Cardiac muscle cell (in vitro differentiated cells and primary cell): ENCODE measurements around the gene NASP. TPM values are rescaled to one million over a fixed set of nuclear protein-coding genes. Genes with fewer than 3 reads are reported as not detected.

Experiments used
- DNase-seq, 2 donors: peaks; one replicate each; pipeline versions ENCODE4 v3.0.0 to v3.0.0-alpha.2; 2010 to 2017; ENCODE audit warnings: low read depth in 1 of 2, low spot score in 1 of 2
- H3K27ac ChIP-seq: fragments of 200-600 bp; sonication (generic); 2 replicates; pipeline ENCODE4 v1.5.1; 2016
- H3K27me3 ChIP-seq: fragments of 200-600 bp; sonication (generic); 2 replicates; pipeline ENCODE4 v1.6.0; 2016; ENCODE audit warnings: control low read depth
- H3K36me3 ChIP-seq: fragments of 200-600 bp; sonication (generic); 2 replicates; pipeline ENCODE4 v1.5.1; 2016; ENCODE audit warnings: control low read depth
- H3K4me1 ChIP-seq: fragments of 200-600 bp; sonication (generic); 2 replicates; pipeline ENCODE4 v1.8.1; 2017; ENCODE audit warnings: low read depth, mild to moderate bottlenecking, mixed run types
- H3K4me3 ChIP-seq: fragments of 200-600 bp; sonication (generic); 2 replicates; pipeline ENCODE4 v1.5.1; 2016; ENCODE audit warnings: mild to moderate bottlenecking
- H3K9me3 ChIP-seq: fragments of 200-600 bp; sonication (generic); 2 replicates; pipeline ENCODE4 v1.5.1; 2017; ENCODE audit warnings: low read depth, mild to moderate bottlenecking, control low read depth
- CTCF ChIP-seq: IDR thresholded peaks from 2 replicates; pipeline ENCODE4 v1.5.1; 2012; ENCODE audit warnings: low read depth, mild to moderate bottlenecking, low read length
- polyA plus RNA-seq: library from polyadenylated mRNA; unstranded; fragments of >200 nt; fragmentation: Nextera tagmentation; extraction: Ambion mirVana; gene quantifications from 2 replicates; pipeline ENCODE4 v1.2.1, GENCODE V29; 2016
- total RNA-seq: library from RNA; depleted of rRNA; stranded (reverse); fragments of >200 nt; gene quantifications from 2 replicates; pipeline ENCODE4 v1.2.3, GENCODE V29; 2016

NASP gene
- total and polyA plus RNA-seq, 2 experiments from 2014 or later, result 89.3 to 172 TPM

DNA sequence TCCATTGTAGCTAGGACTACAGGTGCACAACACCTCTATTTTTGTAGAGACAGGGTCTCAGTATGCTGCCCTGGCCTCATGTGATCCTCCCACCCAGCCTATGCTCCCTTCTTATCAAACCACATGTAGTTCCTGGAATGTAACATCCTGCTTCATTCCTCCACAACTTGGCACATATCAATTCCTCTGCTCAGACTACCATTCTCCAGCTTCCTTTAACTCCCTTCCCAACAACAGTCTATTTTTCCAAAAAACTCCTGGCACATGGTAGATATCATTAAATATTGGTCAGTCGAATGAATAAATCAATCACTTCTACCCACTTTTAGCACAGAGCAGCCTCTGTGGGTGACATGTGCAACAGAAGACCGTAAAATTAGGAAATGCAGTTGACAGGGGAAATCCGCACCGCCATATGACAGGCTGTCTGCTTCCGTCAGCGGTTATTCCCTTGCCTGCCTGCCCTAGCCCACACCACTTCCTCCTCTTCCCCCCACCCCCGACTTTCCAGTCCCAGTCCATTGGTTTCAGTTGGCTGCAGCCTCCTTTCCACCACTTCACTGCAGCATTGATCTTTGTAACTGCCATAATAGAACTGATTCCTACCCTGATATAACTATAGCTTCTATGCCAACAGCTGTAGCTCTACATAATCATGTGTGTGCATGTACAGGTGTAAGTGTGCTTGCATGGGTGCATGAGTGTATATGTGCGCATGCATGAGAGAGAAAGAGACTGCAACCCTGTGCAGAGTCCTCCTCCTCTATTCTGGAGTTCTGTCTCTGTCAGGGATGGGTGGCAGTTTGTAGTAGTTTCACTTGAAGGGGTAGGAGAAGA is 40.0 kb upstream of the NASP start:
- Histone ChIP-seq H3K27ac (no peak overlapping the region), H3K4me1 (peaks cover 5% of the 10 kb centered on the region), H3K9me3 (no peaks in the 10 kb centered on the region), H3K4me3 (no peak overlapping the region), H3K27me3 (no peaks in the 10 kb centered on the region), H3K36me3 (no peaks in the 10 kb centered on the region)
- TF ChIP-seq CTCF, result no peak
- peak; percentile 7 to 53 for DNase-seq

DNA sequence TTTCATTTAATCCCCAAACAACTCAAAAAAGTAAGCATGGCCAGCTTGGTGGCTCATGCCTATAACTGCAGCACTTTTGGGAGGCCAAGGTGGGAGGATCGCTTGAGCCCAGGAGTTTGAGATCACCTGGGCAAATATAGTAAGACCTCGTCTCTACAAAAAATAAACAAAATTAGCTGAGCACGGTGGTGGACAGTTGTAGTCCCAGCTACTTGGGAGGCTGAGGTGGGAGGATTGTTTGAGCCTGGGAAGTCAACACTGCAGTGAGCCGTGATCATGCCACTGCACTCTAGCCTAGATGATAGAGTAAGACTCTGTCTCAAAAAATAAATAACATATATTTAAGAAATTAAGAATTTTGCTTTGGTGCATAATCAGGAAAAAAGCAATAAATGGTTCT is 39.3 kb upstream of the NASP start:
- Histone ChIP-seq H3K9me3 (no peaks in the 10 kb centered on the region), H3K27ac (no peak overlapping the region), H3K36me3 (no peaks in the 10 kb centered on the region), H3K27me3 (no peaks in the 10 kb centered on the region), H3K4me1 (peaks cover 5% of the 10 kb centered on the region), H3K4me3 (no peak overlapping the region)
- DNase-seq, result no peak
- no peak for TF ChIP-seq CTCF

DNA sequence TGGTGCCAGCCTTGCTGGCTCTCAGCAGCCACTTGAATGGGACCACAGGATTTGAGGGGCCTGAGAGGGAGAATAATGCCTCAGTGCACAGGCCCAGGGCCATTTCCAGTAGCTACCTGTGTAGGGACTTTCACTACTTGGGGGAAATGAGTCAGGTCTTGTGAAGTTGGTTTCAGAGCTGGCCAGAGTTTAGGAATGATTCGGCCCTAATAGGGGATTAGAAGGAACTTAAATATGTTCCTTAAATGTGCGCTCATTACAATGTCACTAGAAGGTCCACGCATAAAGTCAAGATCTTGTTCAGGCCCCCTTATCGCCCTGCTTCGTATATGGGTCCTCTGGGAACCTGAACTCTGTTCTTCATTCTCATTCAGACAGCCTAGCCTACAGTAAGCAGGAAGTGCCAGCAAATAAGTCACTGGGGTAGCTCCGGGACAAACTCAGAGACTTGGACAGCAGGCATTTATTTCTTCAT is 38.8 kb upstream of the NASP start:
- no peak for DNase-seq
- H3K4me3 ChIP-seq, result no peak overlapping the region
- H3K9me3 ChIP-seq, result no peaks in the 10 kb centered on the region
- no peak for TF ChIP-seq CTCF
- H3K27me3 ChIP-seq, result no peaks in the 10 kb centered on the region
- H3K27ac ChIP-seq, result no peak overlapping the region
- H3K4me1 ChIP-seq, result peaks cover 5% of the 10 kb centered on the region
- no peaks in the 10 kb centered on the region for H3K36me3 ChIP-seq

- no peak for DNase-seq
- no peak for TF ChIP-seq CTCF
- H3K4me3 ChIP-seq, result no peak overlapping the region
- no peaks in the 10 kb centered on the region for H3K9me3 ChIP-seq
- no peak overlapping the region for H3K27ac ChIP-seq
- no peaks in the 10 kb centered on the region for H3K27me3 ChIP-seq
- peaks cover 9% of the 10 kb centered on the region for H3K4me1 ChIP-seq
- H3K36me3 ChIP-seq, result no peaks in the 10 kb centered on the region
Observed at GRCh38 chr1:45545553-45546310, 38.1 kb upstream of the NASP start.

DNA sequence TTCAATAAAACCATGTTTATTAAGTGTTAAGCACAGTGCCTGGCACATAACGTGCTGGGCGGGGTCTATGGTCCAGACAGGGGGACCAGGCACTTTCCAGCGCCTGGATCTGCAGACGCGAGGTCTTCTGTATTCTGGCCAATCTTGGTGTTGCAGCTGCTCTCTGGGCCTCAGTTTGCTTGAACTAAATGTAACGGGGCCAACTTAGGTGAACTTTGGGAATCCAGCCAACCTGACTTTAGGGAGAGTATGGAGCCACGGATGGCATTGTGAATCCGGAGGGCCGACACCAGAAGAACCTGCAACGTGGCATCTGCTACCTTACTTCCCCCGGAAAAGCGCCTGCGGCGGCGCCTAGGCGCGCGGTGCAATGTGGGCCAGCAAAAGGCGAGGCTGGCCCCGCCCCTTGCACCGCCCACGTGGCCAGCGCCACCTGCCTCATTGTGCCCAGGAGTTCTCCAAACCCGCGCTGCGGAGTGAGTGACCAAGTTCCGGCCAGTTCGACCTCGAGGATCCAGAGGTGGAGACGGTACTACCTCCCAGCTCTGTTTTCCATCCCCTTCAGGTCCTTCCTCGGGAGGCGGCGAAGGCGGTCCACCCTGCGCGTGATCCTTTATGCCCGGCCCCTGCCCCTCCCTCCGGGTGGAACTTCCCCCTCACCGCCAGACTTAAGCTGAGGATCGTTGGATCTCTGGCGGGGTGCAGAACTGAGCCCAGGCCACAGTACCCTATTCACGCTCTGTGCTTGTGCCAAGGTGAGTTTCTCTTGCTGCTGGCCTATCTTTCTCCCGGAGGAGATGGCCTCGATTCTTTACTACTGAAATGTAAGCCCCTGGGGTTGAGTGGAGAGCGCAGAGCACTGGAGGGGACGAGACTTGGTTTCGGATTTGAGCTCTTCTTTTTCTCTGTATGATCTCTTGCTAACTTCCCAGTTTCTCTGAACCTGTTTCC is 33.2 kb upstream of the NASP start, which contains the start of gene AKR1A1:
TSS of gene AKR1A1 (plus strand) at position 426 of the 951 bp plus-strand sequence. CDS start 10,969 bp downstream, outside the sequence.
- H3K36me3 ChIP-seq, result peaks cover 8% of the 10 kb centered on the region
- H3K27me3 ChIP-seq, result no peaks in the 10 kb centered on the region
- peaks cover 14% of the 10 kb centered on the region for H3K4me1 ChIP-seq
- peak within 1 kb of the TSS; percentile 44 for H3K4me3 ChIP-seq
- H3K27ac ChIP-seq, result peak within 1 kb of the TSS; percentile 96
- TF ChIP-seq CTCF, result no peak
- no peaks in the 10 kb centered on the region for H3K9me3 ChIP-seq
- peak; percentile 90 to 91 for DNase-seq
